ACC112 (cell line): ENCODE measurements around the gene ITGB3BP.
A peak's percentile ranks its signal among the peaks of the same experiment; 100 is the strongest.

Experiments
- H2AFZ ChIP-seq: fragments of 200-600 bp; sonication (generic); one replicate; pipeline ENCODE4 v1.6.0; 2017; ENCODE audit warnings: antibody characterized with exemption, low read length; ENCODE audit not compliant: unreplicated experiment
- H3K27ac ChIP-seq: fragments of 200-600 bp; sonication (generic); 2 replicates; pipeline ENCODE4 v1.5.1; 2014; ENCODE audit warnings: low read depth, mild to moderate bottlenecking, antibody characterized with exemption, low read length, moderate library complexity
- H3K27me3 ChIP-seq: fragments of 200-600 bp; sonication (generic); 2 replicates; pipeline ENCODE4 v1.6.1; 2014; ENCODE audit warnings: mild to moderate bottlenecking, antibody characterized with exemption, low read length, moderate library complexity, mixed read lengths; ENCODE audit not compliant: insufficient read depth
- H3K36me3 ChIP-seq: fragments of 200-600 bp; sonication (generic); 2 replicates; pipeline ENCODE4 v1.6.1; 2016; ENCODE audit warnings: mild to moderate bottlenecking, antibody characterized with exemption, low read length, moderate library complexity, mixed read lengths; ENCODE audit not compliant: insufficient read depth
- H3K4me1 ChIP-seq: fragments of 200-600 bp; sonication (generic); one replicate; pipeline ENCODE4 v1.6.1; 2016; ENCODE audit warnings: low read length, mixed read lengths; ENCODE audit not compliant: insufficient read depth, unreplicated experiment, control insufficient read depth
- H3K4me3 ChIP-seq: fragments of 200-600 bp; sonication (generic); 2 replicates; pipeline ENCODE4 v1.5.1; 2014; ENCODE audit warnings: mild to moderate bottlenecking, low read depth, low read length
- H3K79me2 ChIP-seq: fragments of 200-600 bp; sonication (generic); one replicate; pipeline ENCODE4 v1.6.0; 2016; ENCODE audit warnings: low read length; ENCODE audit not compliant: control insufficient read depth, unreplicated experiment, insufficient read depth

Gene ITGB3BP

DNA sequence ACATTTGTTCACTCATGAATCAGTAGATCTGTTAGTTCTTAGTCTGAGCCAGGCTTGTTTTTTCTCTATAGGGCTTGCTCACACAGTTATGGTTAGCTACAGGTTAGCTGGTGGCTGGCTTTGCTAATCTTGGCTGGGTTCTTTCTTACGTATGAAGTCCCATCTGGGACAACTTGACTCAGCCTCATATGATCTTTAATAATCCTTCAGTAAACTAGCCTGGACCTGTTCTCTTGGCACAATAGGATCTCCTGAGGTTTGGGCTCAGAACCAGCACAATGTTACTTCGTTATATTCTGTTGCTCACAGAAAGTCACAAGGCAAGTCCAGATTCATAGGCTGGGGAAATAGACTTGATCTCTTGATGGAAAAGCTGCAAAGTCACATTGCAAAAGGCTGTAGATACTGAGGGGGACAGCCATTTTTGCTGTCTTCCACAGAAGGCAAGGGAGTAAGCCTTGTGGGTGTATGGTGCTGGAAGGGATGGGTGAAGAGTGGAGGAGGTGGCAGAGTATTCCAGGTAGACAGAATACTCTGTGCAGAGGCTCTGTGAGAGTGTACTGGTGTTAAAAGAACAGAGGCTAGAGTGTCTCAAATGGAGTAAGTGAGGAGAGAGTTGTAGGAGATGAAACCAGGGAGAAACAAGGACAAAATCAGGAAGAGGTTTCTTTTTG, 24.7 kb upstream of the ITGB3BP start:
- peak overlapping the region; percentile 13 for H2AFZ ChIP-seq
- H3K79me2 ChIP-seq = no peaks in the 10 kb centered on the region
- peaks cover 14% of the 10 kb centered on the region for H3K4me1 ChIP-seq
- no peaks in the 10 kb centered on the region for H3K36me3 ChIP-seq
- H3K27ac ChIP-seq = peak overlapping the region; percentile 92
- H3K27me3 ChIP-seq = no peaks in the 10 kb centered on the region
- H3K4me3 ChIP-seq = no peak overlapping the region

GRCh38 chr1:63545780-63546179, 22.8 kb upstream of the ITGB3BP start:
- Histone ChIP-seq H3K27me3 (no peaks in the 10 kb centered on the region), H2AFZ (no peak overlapping the region), H3K79me2 (no peaks in the 10 kb centered on the region), H3K4me3 (no peak overlapping the region), H3K27ac (peak overlapping the region; percentile 35; the same call in 1 of the 2 replicates), H3K4me1 (peaks cover 14% of the 10 kb centered on the region), H3K36me3 (no peaks in the 10 kb centered on the region)

DNA sequence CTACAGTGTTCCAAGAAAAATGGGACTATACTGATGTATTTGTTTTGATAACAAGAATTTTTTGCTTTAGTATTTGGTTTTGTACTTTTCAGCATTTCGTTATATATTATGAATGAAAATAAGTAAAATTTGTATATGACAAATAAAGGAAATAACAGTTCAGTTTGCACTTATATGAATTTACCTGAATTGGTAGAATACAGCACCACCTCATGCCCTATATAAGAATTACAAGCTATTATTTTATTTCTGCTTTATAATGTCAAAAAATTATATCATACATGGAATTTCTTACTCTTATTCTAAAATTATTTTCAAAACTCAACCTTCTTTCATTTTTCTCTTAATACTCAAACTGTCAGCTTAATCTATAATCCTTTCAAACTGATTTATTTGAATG, 14.9 kb upstream of the ITGB3BP start:
- Histone ChIP-seq H3K36me3 (0 out of 2 replicates have a peak, but pooled peaks cover 3% of the 10 kb centered on the region), H3K27me3 (no peaks in the 10 kb centered on the region), H3K79me2 (no peaks in the 10 kb centered on the region)

GRCh38 chr1:63537006-63537405, 14.0 kb upstream of the ITGB3BP start:
- Histone ChIP-seq H2AFZ (no peak overlapping the region), H3K36me3 (0 out of 2 replicates have a peak, but pooled peaks cover 3% of the 10 kb centered on the region), H3K79me2 (no peaks in the 10 kb centered on the region), H3K27ac (no peak overlapping the region), H3K4me3 (no peak overlapping the region), H3K27me3 (no peaks in the 10 kb centered on the region), H3K4me1 (no peaks in the 10 kb centered on the region)

More for the DNA sequence above, 14.9 kb upstream of the ITGB3BP start:
- no peaks in the 10 kb centered on the region for H3K4me1 ChIP-seq
- no peak overlapping the region for H3K27ac ChIP-seq
- no peak overlapping the region for H3K4me3 ChIP-seq
- H2AFZ ChIP-seq = no peak overlapping the region

GRCh38 chr1:63534406-63534805, 11.4 kb upstream of the ITGB3BP start:
- Histone ChIP-seq H3K27ac (no peak overlapping the region), H2AFZ (no peak overlapping the region), H3K4me1 (no peaks in the 10 kb centered on the region), H3K36me3 (0 out of 2 replicates have a peak, but pooled peaks cover 3% of the 10 kb centered on the region), H3K4me3 (no peak overlapping the region), H3K79me2 (no peaks in the 10 kb centered on the region), H3K27me3 (no peaks in the 10 kb centered on the region)

- Histone ChIP-seq H2AFZ (no peak overlapping the region), H3K4me1 (no peaks in the 10 kb centered on the region), H3K79me2 (no peaks in the 10 kb centered on the region), H3K4me3 (no peak overlapping the region), H3K27ac (no peak overlapping the region), H3K27me3 (no peaks in the 10 kb centered on the region), H3K36me3 (0 out of 2 replicates have a peak, but pooled peaks cover 3% of the 10 kb centered on the region)
Measured at GRCh38 chr1:63533931-63534330, 10.9 kb upstream of the ITGB3BP start.

DNA sequence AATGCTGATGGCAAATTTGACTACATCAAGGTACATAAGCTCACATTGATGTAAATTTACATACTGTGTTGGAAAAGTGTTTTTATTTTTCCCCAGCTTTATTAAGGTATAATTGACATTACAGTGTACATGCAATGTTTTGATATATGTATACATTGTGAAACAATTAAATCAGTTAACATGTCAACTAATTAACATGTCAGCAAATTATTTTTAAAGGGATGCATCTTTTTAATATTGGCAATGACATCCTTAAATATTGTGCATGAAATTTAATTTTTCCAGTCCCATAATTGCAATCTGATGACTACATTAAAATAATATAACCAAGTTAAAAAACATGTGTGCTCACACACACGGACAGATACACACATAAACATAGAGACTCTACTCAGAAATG, 9.7 kb upstream of the ITGB3BP start:
- Histone ChIP-seq H3K4me3 (no peak overlapping the region), H3K27me3 (no peaks in the 10 kb centered on the region), H3K27ac (no peak overlapping the region), H3K4me1 (no peaks in the 10 kb centered on the region), H3K36me3 (0 out of 2 replicates have a peak, but pooled peaks cover 3% of the 10 kb centered on the region), H3K79me2 (no peaks in the 10 kb centered on the region), H2AFZ (no peak overlapping the region)

- Histone ChIP-seq H3K79me2 (peaks cover 39% of the 10 kb centered on the region), H2AFZ (peak overlapping the region; percentile 99), H3K4me1 (peaks cover 16% of the 10 kb centered on the region), H3K4me3 (peak overlapping the region; percentile 88), H3K27me3 (no peaks in the 10 kb centered on the region), H3K27ac (peak overlapping the region; percentile 91), H3K36me3 (0 out of 2 replicates have a peak, but pooled peaks cover 3% of the 10 kb centered on the region)
Measured at GRCh38 chr1:63524201-63524600, 1.2 kb upstream of the ITGB3BP start.

DNA sequence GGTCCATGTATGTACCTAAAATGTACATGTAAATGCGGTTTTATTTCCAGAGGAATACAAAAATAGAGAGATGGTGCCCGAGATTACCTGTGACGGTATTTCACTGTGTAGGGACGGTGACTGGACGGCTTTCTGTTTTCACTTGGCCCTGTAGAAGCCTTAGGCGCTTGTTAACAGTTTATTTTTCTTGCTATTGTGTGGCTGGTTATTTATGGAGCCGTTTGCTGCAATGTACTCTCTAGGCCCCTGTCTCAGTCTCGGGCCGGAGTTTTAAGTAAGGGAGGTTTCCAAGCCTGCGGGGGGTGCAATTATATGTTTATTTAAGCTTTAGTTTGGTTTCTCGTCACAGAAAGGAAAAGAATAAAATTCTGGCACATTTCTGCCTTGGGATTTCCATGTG, 713 bp upstream of the ITGB3BP start:
- Histone ChIP-seq H2AFZ (peak overlapping the region; percentile 99), H3K27me3 (no peaks in the 10 kb centered on the region), H3K4me3 (peak overlapping the region; percentile 88), H3K27ac (peak overlapping the region; percentile 91), H3K4me1 (peaks cover 16% of the 10 kb centered on the region), H3K36me3 (0 out of 2 replicates have a peak, but pooled peaks cover 3% of the 10 kb centered on the region), H3K79me2 (peaks cover 39% of the 10 kb centered on the region)

DNA sequence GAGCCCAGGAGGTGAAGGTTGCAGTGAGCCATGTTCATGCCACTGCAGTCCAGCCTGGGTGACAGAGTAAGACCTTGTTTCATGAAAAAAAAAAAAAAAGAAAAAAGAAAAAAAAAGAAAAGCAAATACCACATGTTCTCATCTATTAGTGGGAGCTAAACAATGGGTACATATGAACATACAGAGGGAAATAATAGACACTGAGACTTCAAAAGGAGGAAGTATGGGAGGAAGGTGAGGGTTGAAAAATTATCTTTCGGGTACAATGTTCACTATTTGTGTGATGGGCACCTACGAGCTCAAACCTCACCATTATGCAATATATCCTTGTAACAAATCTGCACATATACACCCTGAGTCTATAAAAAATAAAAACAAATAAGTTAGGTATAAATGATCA, 6.4 kb downstream of the ITGB3BP start:
- Histone ChIP-seq H2AFZ (no peak overlapping the region), H3K79me2 (peaks cover 17% of the 10 kb centered on the region), H3K27me3 (no peaks in the 10 kb centered on the region), H3K4me1 (peaks cover 1% of the 10 kb centered on the region), H3K36me3 (peaks cover 4% of the 10 kb centered on the region; the same call in 1 of the 2 replicates), H3K27ac (no peak overlapping the region), H3K4me3 (no peak overlapping the region)

GRCh38 chr1:63512584-63512983, 10.4 kb downstream of the ITGB3BP start:
- Histone ChIP-seq H3K4me3 (no peak overlapping the region), H3K27ac (no peak overlapping the region), H3K36me3 (peaks cover 8% of the 10 kb centered on the region), H3K79me2 (peaks cover 4% of the 10 kb centered on the region), H3K4me1 (no peaks in the 10 kb centered on the region), H2AFZ (no peak overlapping the region), H3K27me3 (no peaks in the 10 kb centered on the region)
